K562 (cell line): ENCODE results near the gene ANKRD44. TPM values are rescaled to one million over a fixed set of nuclear protein-coding genes. Genes with fewer than 3 reads are reported as not detected.

Source experiments
- ATAC-seq: fragments of 200-7000 bp; cut with Tn5 transposase; 3 replicates; pipeline ENCODE4 v1.9.1; 2020; ENCODE audit warnings: moderate library complexity
- BruUV-seq: library from RNA; stranded (reverse); fragments of 400-500 nt; replicated peaks from 2 replicates; lab custom pipeline; 2021; lab: Mats Ljungman, UMichigan
- CTCF ChIA-PET: fragments of 300-600 bp; formaldehyde crosslinking; extraction: SDS; loops from one replicate; lab custom pipeline; 2021; ENCODE audit warnings: low intra/inter-chr PET ratio; lab: Yijun Ruan, JAX
- POLR2A ChIA-PET: fragments of 300-600, 350-650 bp; sonication (Branson Sonifier 250); formaldehyde crosslinking; extraction: SDS; loops from one replicate; lab custom pipeline; 2021; ENCODE audit warnings: antibody characterized with exemption, inconsistent platforms; lab: Yijun Ruan, JAX
- DNase-seq, 4 experiments: peaks; one replicate each; pipeline versions ENCODE4 v3.0.0 to v3.0.0-alpha.2; 2011 to 2018; ENCODE audit warnings: low spot score in 3 of 4, mixed read lengths in 3 of 4; ENCODE audit errors: extremely low read depth in 1 of 4
- FAIRE-seq: peaks from 2 replicates; lab custom pipeline; 2011; peaks lifted over from hg19 to GRCh38; lab: Jason Lieb, UNC
- H2AFZ ChIP-seq: 2 replicates; pipeline ENCODE4 v1.6.0; 2011; ENCODE audit warnings: low read depth, low read length, control low read depth, inconsistent platforms
- H3K27ac ChIP-seq: fragments of 200-600 bp; 3 replicates; pipeline ENCODE4 v1.8.0; 2011; ENCODE audit warnings: low read depth, mild to moderate bottlenecking, control low read depth, inconsistent platforms, low read length, moderate library complexity, mixed read lengths; ENCODE audit errors: extremely low read depth
- H3K27me3 ChIP-seq, 2 experiments: fragments of 300-600 bp in 1 of 2; 2 replicates in 1 of 2; 3 replicates in 1 of 2; pipeline versions ENCODE4 v1.6.0 to v1.8.0; 2011; ENCODE audit warnings: inconsistent platforms in 2 of 2, low read length in 2 of 2, mild to moderate bottlenecking in 1 of 2, mixed read lengths in 1 of 2, moderate library complexity in 1 of 2; ENCODE audit not compliant: control insufficient read depth in 2 of 2, insufficient read depth in 2 of 2
- H3K36me3 ChIP-seq: fragments of 300-600 bp; 3 replicates; pipeline ENCODE4 v1.8.0; 2011; ENCODE audit warnings: mild to moderate bottlenecking, low read length, inconsistent platforms; ENCODE audit not compliant: control insufficient read depth, insufficient read depth
- H3K4me1 ChIP-seq, 2 experiments: fragments of 200-600 bp in 1 of 2; replicated peaks in 1 of 2; 2 replicates in 1 of 2; 3 replicates in 1 of 2; pipeline versions ENCODE4 v1.5.1 to v1.8.0; 2011; ENCODE audit warnings: inconsistent platforms in 2 of 2, low read length in 2 of 2, mild to moderate bottlenecking in 1 of 2, mixed read lengths in 1 of 2, moderate library complexity in 1 of 2; ENCODE audit not compliant: control insufficient read depth in 2 of 2, insufficient read depth in 2 of 2
- H3K4me2 ChIP-seq: 2 replicates; pipeline ENCODE4 v1.6.1; 2011; ENCODE audit warnings: low read length, control low read depth, inconsistent platforms, mixed read lengths; ENCODE audit not compliant: insufficient read depth
- H3K4me3 ChIP-seq: fragments of 200-600 bp; sonication (generic), shearing (Covaris generic); 2 replicates; pipeline ENCODE4 v1.5.1; 2016; ENCODE audit warnings: control low read depth, inconsistent platforms
- H3K79me2 ChIP-seq: fragments of 200-600 bp; 3 replicates; pipeline ENCODE4 v1.8.0; 2011; ENCODE audit warnings: low read length, inconsistent platforms; ENCODE audit not compliant: control insufficient read depth, insufficient read depth
- H3K9ac ChIP-seq, 2 experiments: 2 replicates each; pipeline versions ENCODE4 v1.6.0 to v1.6.1; 2011; ENCODE audit warnings: low read depth in 2 of 2, low read length in 2 of 2, control low read depth in 1 of 2, inconsistent platforms in 1 of 2, mild to moderate bottlenecking in 1 of 2, mixed read lengths in 1 of 2; ENCODE audit not compliant: insufficient read depth in 1 of 2
- H3K9me1 ChIP-seq: one replicate; pipeline ENCODE4 v1.6.0; 2011; ENCODE audit warnings: inconsistent platforms, mild to moderate bottlenecking, low read length, moderate library complexity; ENCODE audit not compliant: control insufficient read depth, insufficient read depth
- H3K9me3 ChIP-seq: replicated peaks from 2 replicates; pipeline ENCODE4 v1.5.1; 2011; ENCODE audit warnings: low read depth, low read length, inconsistent platforms; ENCODE audit not compliant: control insufficient read depth, insufficient read depth
- H4K20me1 ChIP-seq: replicated peaks from 2 replicates; pipeline ENCODE4 v1.6.1; 2011; ENCODE audit warnings: low read length, inconsistent platforms, mixed read lengths; ENCODE audit not compliant: control insufficient read depth, insufficient read depth
- BMI1 ChIP-seq: fragments of 150-350 bp; IDR thresholded peaks from 2 replicates; pipeline ENCODE4 v1.6.1; 2014; ENCODE audit warnings: low read length
- ETV1 ChIP-seq: fragments of 450-650 bp; conservative IDR thresholded peaks from 2 replicates; pipeline ENCODE4 v1.6.1; 2016; ENCODE audit warnings: missing genetic modification characterization, control low read depth, low read depth, missing compliant biosample characterization
- HDAC1 ChIP-seq, 2 experiments: fragments of 450-650 bp; IDR thresholded peaks; 2 replicates each; pipeline ENCODE4 v1.6.1; 2016 to 2017; ENCODE audit warnings: inconsistent platforms in 1 of 2, mild to moderate bottlenecking in 1 of 2, moderate library complexity in 1 of 2
- ILF3 ChIP-seq: fragments of 450-650 bp; IDR thresholded peaks from 2 replicates; pipeline ENCODE4 v1.6.1; 2018; ENCODE audit warnings: antibody characterized with exemption, mild to moderate bottlenecking, moderate library complexity, borderline replicate concordance
- KAT7 ChIP-seq: sonication (generic); formaldehyde crosslinking; IDR thresholded peaks from 2 replicates; pipeline ENCODE4 v1.8.0; 2022; ENCODE audit warnings: missing genetic modification reagents, mild to moderate bottlenecking, borderline replicate concordance
- MTF1 ChIP-seq: fragments of 250-450 bp; sonication (Bioruptor Pico); IDR thresholded peaks from 2 replicates; pipeline ENCODE4 v1.9.0; 2021; ENCODE audit warnings: moderate library complexity, mild to moderate bottlenecking, inconsistent platforms, borderline replicate concordance
- NCOA1 ChIP-seq: fragments of 450-650 bp; IDR thresholded peaks from 2 replicates; pipeline ENCODE4 v1.6.1; 2016; ENCODE audit warnings: low read depth
- NR2F6 ChIP-seq: fragments of 450-650 bp; formaldehyde crosslinking; IDR thresholded peaks from 2 replicates; pipeline ENCODE4 v1.4.0; 2020; ENCODE audit warnings: mild to moderate bottlenecking
- PKNOX1 ChIP-seq: fragments of 450-650 bp; IDR thresholded peaks from 2 replicates; pipeline ENCODE4 v1.6.1; 2016
- RUNX1 ChIP-seq: sonication (generic); IDR thresholded peaks from 2 replicates; pipeline ENCODE4 v1.6.1; 2016; ENCODE audit warnings: antibody characterized with exemption, low read depth
- SMARCA5 ChIP-seq: fragments of 450-650 bp; IDR thresholded peaks from 2 replicates; pipeline ENCODE4 v1.6.1; 2016
- SP1 ChIP-seq: sonication (generic); formaldehyde crosslinking; IDR thresholded peaks from 2 replicates; pipeline ENCODE4 v1.8.1; 2022; ENCODE audit warnings: mild to moderate bottlenecking, missing genetic modification reagents
- STAT5A ChIP-seq: IDR thresholded peaks from 2 replicates; pipeline ENCODE4 v1.6.1; 2012; ENCODE audit warnings: low read length, inconsistent platforms, borderline replicate concordance
- ZBTB7A ChIP-seq: IDR thresholded peaks from 2 replicates; pipeline ENCODE4 v1.6.1; 2011; ENCODE audit warnings: low read depth, mild to moderate bottlenecking, low read length, moderate library complexity, borderline replicate concordance; ENCODE audit not compliant: control insufficient read depth
- ZNF584 ChIP-seq: fragments of 200-800 bp; sonication (Bioruptor generic); IDR thresholded peaks from 2 replicates; pipeline ENCODE4 v1.6.1; 2016; ENCODE audit warnings: low read depth, mild to moderate bottlenecking, missing genetic modification characterization, missing compliant biosample characterization
- ZNF77 ChIP-seq: fragments of 250-450 bp; sonication (Bioruptor Pico); IDR thresholded peaks from 2 replicates; pipeline ENCODE4 v1.5.0; 2020
- ZNF778 ChIP-seq: fragments of 450-650 bp; formaldehyde crosslinking; IDR thresholded peaks from 2 replicates; pipeline ENCODE4 v1.4.0; 2020; ENCODE audit warnings: mild to moderate bottlenecking, moderate library complexity
- WGBS: fragments of 100-300 bp; shearing (Covaris generic); methylation state at CpG from one replicate; pipeline ENCODE4 v1.1.6; 2016; ENCODE audit warnings: low coverage, mixed read lengths; ENCODE audit not compliant: insufficient coverage; ENCODE audit errors: missing lambda C conversion rate; 5-methylcytosine and 5-hydroxymethylcytosine counted together
- in situ Hi-C: fragments of 300-500 bp; cut with MboI; formaldehyde crosslinking; loops from 4 replicates; pipeline ENCODE4 v1.15.0; 2018; ENCODE audit warnings: inconsistent platforms, mixed read lengths
- intact Hi-C: fragments of 100-400 bp; cut with micrococcal nuclease; formaldehyde crosslinking; loops from 2 replicates; pipeline ENCODE4 v1.14.2; 2022
- polyA plus RNA-seq, 8 experiments: library from polyadenylated mRNA; depleted of rRNA in 4 of 8; stranded (reverse) in 5 of 8; unstranded in 3 of 8; fragments of >200 nt; fragmentation: Nextera tagmentation in 2 of 8; fragmentation: Illumina TruSeq in 1 of 8; extraction: Ambion mirVana in 2 of 8; extraction: Trizol in 1 of 8; gene quantifications; 2 replicates each; pipeline versions ENCODE4 v1.2.1 to v1.2.3, GENCODE V29; 2011 to 2014; ENCODE audit warnings: inconsistent platforms in 1 of 8, missing spikeins in 1 of 8
- total RNA-seq, 7 experiments: library from RNA; depleted of rRNA in 6 of 7; stranded (reverse); fragments of >200 nt in 6 of 7; fragmentation: Illumina TruSeq in 2 of 7; extraction: Trizol in 2 of 7; gene quantifications; 2 replicates each; pipeline versions ENCODE4 v1.2.1 to v1.2.3, GENCODE V29; 2011 to 2021; ENCODE audit warnings: low replicate concordance in 1 of 7
- TF ChIP-seq, protein P1 (sequence below): fragments of 250-450 bp; sonication (Bioruptor Pico); IDR thresholded peaks from 2 replicates; pipeline ENCODE4 v1.8.0; 2022; ENCODE audit warnings: inconsistent platforms
- TF ChIP-seq, protein P2 (sequence below): sonication (generic); formaldehyde crosslinking; IDR thresholded peaks from 2 replicates; pipeline ENCODE4 v1.8.0; 2022; ENCODE audit warnings: mild to moderate bottlenecking, missing genetic modification reagents

The ANKRD44 gene
- total and polyA plus RNA-seq, 9 of the 15 experiments (the other 6 are each of a cell fraction or from before 2014, with no cell fraction given) = 0.03 to 0.64 (median 0.07) TPM; not detected in 3

DNA sequence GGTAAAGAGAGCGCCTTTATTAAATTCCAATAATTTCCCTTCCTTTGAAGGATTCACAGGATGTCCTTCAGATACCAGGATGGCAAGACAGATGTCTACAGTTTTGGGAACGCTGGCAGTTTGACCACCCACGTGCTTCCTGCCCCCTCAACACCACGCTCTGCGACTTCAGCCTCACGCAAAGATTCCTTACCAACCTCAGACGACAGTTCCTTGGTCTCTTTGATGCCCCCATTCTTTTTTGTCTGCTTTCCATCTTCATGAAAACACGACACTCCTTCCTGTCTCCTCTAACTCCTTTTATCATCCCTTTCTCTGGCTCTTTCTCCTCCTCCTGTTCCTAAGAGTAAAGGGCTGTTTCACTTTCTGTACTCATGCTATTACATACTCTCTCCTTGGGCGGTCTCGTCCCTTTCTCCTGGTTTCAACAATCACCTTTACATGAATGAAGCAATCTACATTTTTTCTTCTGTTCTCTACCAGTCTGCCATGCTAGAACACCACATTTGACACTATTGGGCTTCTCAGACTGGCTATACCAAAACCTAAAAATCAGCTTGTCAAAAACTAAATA lies 194.2 kb downstream of the ANKRD44 start:
- Histone ChIP-seq H3K9me3 (no peaks in the 10 kb centered on the region), H4K20me1 (no peaks in the 10 kb centered on the region), H3K9me1 (no peaks in the 10 kb centered on the region), H3K4me3 (no peak overlapping the region), H3K4me2 (no peak overlapping the region)
- no TSS peak for BruUV-seq
- DNase-seq = no peak
- in situ Hi-C loops = loop anchor here (10.0 kb wide), 1 partner anchor 268 kb away; no protein-coding TSS in a partner anchor
- TF ChIP-seq ZNF778 (CRISPR knock-in tag) (no peak), NCOA1 (no peak), MTF1 (no peak), SP1 (CRISPR knock-in tag) (no peak), HDAC1 (IDR thresholded peaks at IDR 0.05) (no peak), STAT5A (no peak), ZNF77 (CRISPR knock-in tag) (no peak), SMARCA5 (no peak), KAT7 (no peak), BMI1 (no peak), ZNF584 (no peak), ZBTB7A (no peak), ETV1 (tag) (no peak), ILF3 (no peak), RUNX1 (no peak), NR2F6 (CRISPR knock-in tag) (no peak), PKNOX1 (no peak)
- TF ChIP-seq, protein P1, sequence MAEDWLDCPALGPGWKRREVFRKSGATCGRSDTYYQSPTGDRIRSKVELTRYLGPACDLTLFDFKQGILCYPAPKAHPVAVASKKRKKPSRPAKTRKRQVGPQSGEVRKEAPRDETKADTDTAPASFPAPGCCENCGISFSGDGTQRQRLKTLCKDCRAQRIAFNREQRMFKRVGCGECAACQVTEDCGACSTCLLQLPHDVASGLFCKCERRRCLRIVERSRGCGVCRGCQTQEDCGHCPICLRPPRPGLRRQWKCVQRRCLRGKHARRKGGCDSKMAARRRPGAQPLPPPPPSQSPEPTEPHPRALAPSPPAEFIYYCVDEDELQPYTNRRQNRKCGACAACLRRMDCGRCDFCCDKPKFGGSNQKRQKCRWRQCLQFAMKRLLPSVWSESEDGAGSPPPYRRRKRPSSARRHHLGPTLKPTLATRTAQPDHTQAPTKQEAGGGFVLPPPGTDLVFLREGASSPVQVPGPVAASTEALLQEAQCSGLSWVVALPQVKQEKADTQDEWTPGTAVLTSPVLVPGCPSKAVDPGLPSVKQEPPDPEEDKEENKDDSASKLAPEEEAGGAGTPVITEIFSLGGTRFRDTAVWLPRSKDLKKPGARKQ = no peak
- TF ChIP-seq, protein P2, sequence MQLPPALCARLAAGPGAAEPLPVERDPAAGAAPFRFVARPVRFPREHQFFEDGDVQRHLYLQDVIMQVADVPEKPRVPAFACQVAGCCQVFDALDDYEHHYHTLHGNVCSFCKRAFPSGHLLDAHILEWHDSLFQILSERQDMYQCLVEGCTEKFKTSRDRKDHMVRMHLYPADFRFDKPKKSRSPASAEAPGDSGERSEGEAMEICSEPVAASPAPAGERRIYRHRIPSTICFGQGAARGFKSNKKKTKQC (CRISPR knock-in tag) = no peak
- TF ChIP-seq, all 486 proteins: peak for 0
- POLR2A ChIA-PET = no interaction called here
- Histone ChIP-seq H3K79me2 (no peaks in the 10 kb centered on the region), H3K27me3 (no peaks in the 10 kb centered on the region), H2AFZ (no peak overlapping the region), H3K9ac (no peak overlapping the region), H3K27ac (no peak overlapping the region), H3K4me1 (no peaks in the 10 kb centered on the region), H3K36me3 (no peaks in the 10 kb centered on the region)
- intact Hi-C loops = loop anchor here (10.0 kb wide), 1 partner anchor 658 kb away; no protein-coding TSS in a partner anchor
- ATAC-seq (no peak), FAIRE-seq (no peak)
- CTCF ChIA-PET = no interaction called here
- 0% methylated on average over 10 of the region's 10 CpGs for WGBS
